NCI-H748 treated with DMSO at 0.1 percent for 48 hours (cell line): Measurements from ENCODE around the gene BOLA2.
"Not testable (repeated sequence)": the region's sequence is repeated elsewhere in the genome, so short reads cannot be mapped to it uniquely, and the experiment has no call there.

ENCODE experiments used
- DNase-seq: peaks from one replicate; lab custom pipeline; 2025; lab: John Stamatoyannopoulos, UW

The BOLA2 gene

DNA sequence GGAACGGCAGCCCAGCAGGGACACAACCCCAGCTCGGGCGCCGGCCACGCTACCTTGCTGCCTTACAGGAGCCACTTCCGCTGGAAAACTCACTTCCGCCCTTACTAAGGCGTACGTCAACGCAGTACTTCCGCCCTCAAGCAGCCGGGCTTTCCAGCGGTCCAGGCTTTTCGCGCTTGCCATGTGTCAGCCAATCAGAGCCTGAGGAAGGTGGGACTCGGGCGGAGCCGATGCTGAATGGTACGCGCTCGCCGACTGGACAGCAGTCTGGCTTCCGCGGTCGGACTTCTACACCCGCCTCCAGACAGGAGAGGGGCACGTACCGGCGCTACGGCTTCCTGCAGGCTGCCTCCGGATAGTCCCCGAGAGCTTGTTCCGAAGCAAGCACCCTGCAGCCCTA is at the start of gene BOLA2, which contains the start of gene SLX1B:
BOLA2 (minus strand) TSS at position 83 of the 400 bp plus-strand sequence. CDS start 98 bp downstream, outside the sequence.
SLX1B (plus strand) TSS at position 265 of the 400 bp plus-strand sequence.
- DNase-seq: not testable (repeated sequence)

- not testable (repeated sequence) for DNase-seq
Observed at GRCh38 chr16:29482276-29482675, 28.1 kb upstream of the BOLA2 start.

- not testable (repeated sequence) for DNase-seq
Observed at GRCh38 chr16:29472065-29472464, 17.9 kb upstream of the BOLA2 start.

GRCh38 chr16:29469660-29470059 is 15.5 kb upstream of the BOLA2 start:
- not testable (repeated sequence) for DNase-seq

- not testable (repeated sequence) for DNase-seq
Observed at GRCh38 chr16:29467654-29468366, 13.7 kb upstream of the BOLA2 start.

- not testable (repeated sequence) for DNase-seq
Observed at GRCh38 chr16:29466904-29467303, 12.8 kb upstream of the BOLA2 start.

GRCh38 chr16:29465985-29466824 is 12.1 kb upstream of the BOLA2 start:
- DNase-seq: not testable (repeated sequence)

DNA sequence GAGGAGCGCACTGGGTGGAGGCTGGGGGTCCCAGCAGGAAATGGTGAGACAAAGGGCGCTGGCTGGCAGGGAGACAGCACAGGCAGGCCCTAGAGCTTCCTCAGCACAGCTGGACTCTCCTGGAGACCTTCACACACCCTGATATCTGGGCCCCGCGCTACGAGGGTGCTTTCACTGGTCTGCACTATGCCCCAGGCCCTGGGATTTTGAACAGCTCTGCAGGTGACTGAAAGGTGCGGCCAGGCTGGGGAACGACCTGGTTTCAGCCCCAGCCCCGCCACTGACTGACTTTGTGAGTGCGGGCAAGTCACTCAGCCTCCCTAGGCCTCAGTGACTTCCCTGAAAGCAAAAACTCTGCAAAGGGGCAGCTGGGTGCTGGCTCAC is 6.5 kb upstream of the BOLA2 start:
- not testable (repeated sequence) for DNase-seq

DNA sequence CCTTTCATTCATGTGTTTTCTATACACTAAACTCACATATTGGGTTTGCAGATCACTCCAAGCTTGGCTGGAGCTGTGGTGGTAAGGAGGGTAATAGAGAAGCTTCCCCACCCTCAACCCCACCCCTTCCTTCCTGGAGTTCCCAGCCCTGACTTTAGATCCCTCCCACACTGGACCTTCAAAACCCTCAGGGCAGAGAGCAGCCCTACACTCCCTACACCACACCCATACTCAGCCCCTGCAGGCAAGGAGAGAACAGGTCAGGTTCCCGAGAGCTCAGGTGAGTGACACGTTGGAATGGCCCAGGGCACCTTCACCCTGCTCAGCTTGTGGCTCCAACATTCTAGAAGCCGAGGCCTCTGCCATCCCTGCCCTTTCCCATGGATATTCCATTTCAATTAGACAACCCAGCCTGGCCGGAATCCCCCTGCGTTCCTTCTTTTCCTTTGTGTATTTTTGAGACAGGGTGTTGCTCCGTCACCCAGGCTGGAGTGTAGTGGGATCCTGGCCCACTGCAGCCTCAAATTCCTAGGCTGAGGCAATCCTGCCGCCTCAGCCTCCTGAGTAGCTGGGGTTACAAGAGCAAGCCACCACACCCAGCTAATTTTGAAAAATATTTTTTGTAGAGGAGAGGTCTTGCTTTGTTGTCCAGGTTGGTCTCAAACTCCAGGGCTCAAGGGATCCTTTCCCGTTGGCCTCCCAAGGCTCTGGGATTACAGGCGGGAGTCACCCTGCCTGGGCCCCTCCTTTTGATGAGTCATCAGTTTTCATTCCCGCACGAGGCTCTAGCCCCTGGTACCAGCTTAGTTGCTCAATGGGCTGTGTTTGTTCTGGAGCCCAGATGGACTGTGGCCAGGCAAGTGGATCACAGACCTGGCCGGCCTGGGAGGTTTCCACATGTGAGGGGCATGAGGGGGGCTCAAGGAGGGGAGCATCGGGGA is 5.8 kb upstream of the BOLA2 start, which contains the start of gene SULT1A4:
SULT1A4 (plus strand) TSS at position 208 of the 941 bp plus-strand sequence. CDS start 1,473 bp downstream, outside the sequence.
- not testable (repeated sequence) for DNase-seq

GRCh38 chr16:29457660-29458059 is 3.5 kb upstream of the BOLA2 start:
- not testable (repeated sequence) for DNase-seq

DNA sequence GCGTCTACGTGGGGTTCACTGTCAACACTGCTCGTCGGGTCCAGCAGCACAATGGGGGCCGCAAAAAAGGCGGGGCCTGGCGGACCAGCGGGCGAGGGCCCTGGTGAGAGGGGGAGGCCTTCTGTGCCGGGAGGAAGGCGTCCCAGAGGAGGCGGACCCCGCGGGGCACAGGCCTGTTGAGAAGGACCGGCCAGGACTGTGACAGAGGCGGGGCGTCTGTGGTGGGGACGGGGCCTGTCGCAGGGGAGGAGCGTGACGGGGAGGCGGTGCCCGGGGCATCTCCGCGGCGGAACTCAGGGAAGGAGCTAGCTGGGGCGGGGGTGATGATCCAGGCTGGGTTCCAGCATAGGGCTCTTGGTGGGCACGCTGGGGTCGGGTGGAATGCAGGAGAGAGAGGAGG is 677 bp upstream of the BOLA2 start:
- not testable (repeated sequence) for DNase-seq

DNA sequence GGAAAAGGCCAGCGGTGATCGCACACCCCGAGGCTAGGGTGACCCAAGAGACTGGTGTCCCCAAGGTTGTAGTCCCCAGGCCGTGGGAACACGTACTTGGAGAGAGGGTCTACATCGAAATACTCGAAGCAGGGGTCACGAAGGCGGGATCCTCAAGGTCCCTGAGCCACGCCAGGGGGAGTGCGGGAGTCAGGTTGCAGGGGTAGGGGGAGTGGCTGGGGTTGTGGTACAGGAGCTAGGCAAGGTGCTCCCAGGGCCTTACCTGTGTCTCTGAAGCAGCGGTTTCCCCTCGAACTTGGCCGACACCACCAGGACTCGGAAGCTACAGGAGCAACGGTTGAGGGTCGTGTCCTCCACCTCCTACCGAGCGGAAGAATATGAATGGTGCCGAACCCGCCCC is 397 bp downstream of the BOLA2 start:
- DNase-seq: not testable (repeated sequence)

DNA sequence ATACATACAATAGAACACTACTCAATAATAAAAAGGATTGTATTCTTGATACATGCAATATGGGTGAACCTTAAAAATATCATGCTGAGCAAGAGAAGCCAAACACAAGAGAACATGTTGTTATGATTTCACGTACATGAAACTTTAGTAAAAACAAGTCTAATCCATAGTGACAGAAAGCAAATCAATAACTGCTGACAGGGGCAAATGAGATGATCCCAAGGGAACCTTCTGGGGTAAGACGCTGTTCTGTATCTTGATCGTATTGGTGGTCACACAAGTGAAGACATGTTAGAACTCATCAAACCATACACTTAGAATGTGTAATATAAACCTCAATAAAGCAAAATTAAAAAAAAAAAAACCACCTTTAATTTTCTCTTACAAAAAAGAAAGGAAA is 28.8 kb downstream of the BOLA2 start:
- DNase-seq: not testable (repeated sequence)

GRCh38 chr16:29423587-29423986 is 30.6 kb downstream of the BOLA2 start:
- not testable (repeated sequence) for DNase-seq

DNA sequence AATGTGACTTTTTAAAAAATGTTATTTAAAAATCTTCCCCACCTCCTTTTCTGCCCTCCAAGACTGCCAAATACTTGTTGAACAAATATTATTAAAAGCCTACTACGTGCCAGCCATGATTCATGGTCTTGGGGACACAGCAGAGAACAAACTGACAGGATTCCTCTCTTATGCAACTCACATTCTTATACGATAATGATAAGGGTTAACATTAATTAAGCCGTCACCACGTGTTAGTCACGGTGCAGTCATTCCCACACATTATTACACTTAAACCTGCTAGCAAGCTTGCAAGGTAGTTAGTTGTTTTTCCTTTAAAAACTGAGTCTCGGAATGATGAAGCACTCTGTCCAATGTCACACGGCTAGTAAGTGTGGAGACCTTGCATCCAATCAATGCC is 48.9 kb downstream of the BOLA2 start:
- DNase-seq: not testable (repeated sequence)
